HG02852 (cell line): ENCODE results near the gene PACRG.

Source experiments
- ATAC-seq: cut with Tn5 transposase; IDR thresholded peaks from one replicate; pipeline ENCODE4 v1.9.1; 2021; ENCODE audit warnings: mild to moderate bottlenecking, moderate library complexity; ENCODE audit not compliant: unreplicated experiment

The PACRG gene

GRCh38 chr6:162998777-162999176 lies 271.0 kb downstream of the PACRG start:
- no peak for ATAC-seq

DNA sequence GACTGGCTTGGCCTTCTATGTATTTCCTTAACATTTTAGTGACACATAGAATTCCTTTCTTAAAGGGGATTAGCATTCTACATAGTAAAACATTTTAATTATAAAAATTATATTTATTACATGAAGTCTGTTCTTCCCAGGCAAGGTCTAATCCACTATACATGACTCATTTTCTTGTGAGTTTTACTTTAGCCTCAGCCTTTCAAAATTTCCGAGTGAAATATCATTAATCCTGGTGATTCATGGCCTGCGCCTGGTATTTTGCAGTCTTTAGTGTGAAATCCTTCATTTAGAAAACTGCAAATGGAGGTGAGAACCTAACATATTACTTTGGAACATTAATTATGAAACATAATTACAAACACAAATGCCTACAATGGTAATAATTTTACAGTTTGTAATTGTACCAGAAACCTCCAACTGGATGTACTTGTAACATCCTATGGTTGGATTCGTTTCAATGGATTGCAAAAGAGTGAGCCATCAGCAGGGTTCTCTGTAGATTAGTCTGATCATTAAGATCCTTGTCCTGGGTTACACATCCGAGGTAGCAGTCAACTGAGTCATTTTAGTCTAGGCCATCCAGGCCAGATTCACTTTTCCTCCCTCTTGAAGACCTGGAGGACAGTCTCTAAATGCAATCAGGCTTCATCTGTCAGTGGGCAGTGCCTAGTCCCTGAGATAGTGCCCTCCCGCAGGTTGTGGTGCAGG lies 272.0 kb downstream of the PACRG start:
- no peak for ATAC-seq

DNA sequence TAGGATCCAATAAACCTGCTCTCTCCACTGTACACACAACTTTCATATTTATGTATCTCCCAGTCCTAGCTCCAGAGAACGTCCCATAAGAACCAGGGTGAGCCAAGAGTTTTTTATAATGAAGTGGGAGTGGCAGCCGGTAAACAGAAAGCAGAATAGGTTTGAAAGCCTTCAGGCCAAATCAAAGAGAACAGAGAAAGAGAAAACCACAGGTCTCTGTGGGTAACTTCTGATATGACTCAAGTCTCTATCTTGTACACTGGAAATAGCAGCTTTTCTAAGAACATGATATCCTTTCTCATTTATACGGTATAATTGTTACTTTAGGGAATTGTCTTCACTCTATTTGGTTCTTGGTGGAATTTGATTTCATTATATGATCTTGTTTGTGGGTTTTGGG lies 273.6 kb downstream of the PACRG start:
- peak; percentile 99 for ATAC-seq

GRCh38 chr6:163008186-163008585 lies 280.4 kb downstream of the PACRG start:
- ATAC-seq = no peak

DNA sequence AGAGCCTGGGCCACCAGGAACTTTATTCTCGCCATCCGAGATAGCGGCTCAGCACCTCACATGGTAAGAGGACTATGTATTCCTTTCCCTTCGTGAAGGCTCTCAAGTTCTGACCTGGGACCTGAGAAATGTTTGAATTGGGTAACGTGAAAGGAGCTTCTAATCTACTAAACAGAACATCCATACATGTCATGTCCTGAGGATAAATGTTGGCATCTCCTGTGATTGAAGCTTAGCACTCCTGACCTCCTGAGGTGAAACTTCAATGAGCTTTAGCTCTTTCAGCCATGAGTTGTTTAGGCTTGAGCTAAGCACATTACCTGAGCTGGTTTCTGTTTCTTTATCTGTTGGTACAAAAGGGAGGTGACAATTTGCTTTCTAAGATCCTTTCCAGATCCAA lies 280.9 kb downstream of the PACRG start:
- ATAC-seq = no peak

- ATAC-seq = no peak
These were observed 282.4 kb downstream of the PACRG start for GRCh38 chr6:163010145-163010544.

- no peak for ATAC-seq
These were observed 287.0 kb downstream of the PACRG start for GRCh38 chr6:163014736-163015135.

GRCh38 chr6:163017801-163018200 lies 290.0 kb downstream of the PACRG start:
- no peak for ATAC-seq

GRCh38 chr6:163019926-163020325 lies 292.2 kb downstream of the PACRG start:
- ATAC-seq = no peak

GRCh38 chr6:163021054-163021453 lies 293.3 kb downstream of the PACRG start:
- ATAC-seq = no peak

GRCh38 chr6:163023700-163024099 lies 295.9 kb downstream of the PACRG start:
- no peak for ATAC-seq

DNA sequence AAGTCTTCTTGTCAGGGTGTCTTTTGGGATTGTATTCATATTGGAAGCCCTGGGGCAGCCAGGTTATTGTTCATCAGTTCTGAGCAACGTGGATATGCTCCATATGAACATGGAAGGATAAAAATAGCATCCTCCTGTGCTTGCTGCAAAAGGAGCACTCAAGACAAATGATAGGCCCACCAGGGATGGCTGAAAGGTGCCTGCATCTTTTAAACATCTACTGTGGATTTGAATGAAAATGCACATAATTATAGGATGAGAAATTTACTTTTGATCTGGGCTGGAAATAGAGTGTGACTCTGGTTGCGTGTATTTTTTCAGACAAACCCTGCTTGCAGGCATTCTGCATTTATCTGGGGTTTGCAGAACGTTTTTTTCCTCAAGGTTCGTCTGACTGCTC lies 299.1 kb downstream of the PACRG start:
- ATAC-seq = no peak

DNA sequence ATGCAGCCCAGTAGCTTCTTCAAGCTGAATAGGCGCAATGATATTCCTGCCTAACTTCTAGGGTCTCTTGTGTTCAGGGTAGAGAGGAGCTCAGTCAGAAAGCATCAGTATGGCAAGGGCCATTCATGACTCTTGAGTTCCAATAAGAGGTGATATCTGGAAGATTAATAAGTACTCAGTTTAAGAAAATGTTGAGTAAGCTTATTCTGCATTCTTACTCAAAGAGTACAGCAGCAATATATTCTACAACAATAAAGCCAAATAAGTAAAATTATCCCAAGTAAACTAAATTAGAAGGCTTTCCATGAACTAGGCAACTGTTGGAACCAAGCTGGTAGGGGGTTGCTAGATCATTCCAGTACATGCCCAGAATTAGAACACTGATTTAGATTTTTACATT lies 303.2 kb downstream of the PACRG start:
- ATAC-seq = no peak

DNA sequence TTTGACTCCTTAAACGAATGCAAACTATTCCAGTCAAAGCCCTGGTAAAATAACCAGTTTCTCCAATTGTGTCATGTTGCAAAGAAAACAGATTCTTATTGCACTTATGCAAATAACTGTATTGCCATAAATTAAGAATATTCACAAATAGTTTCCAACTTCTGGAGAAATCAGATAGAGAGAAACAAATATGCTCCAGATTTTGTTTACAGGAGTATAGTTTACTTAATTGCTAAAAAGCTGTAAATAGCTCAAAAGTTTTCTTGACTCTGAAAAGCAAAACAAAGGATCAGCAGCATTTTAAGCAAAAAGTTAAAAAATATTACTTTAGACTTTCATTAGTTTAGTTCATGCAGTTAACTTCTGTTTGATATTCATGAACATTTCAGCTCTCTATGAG lies 304.2 kb downstream of the PACRG start:
- no peak for ATAC-seq

DNA sequence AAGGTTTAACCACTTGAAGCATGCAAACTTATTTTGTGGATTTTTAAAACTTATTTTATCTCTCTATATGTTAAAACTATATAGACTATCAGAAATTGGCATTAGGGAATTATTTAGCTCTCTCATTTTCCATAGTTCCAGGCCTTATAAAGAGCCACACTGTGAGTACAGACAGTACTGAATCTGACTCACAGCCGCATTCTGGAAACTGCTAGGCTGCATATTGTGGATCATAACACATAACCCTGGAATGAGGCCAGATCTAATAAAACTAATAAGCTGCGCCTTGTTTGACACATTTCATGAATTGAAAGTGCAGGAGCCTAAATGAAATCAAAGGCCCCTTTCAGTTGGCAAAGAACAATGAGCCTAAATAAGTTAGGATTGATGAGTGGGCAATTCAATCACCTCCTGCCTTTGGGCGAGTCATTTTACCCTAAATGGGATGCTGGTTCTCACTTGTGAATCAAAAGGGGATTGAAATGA lies 308.4 kb downstream of the PACRG start:
- no peak for ATAC-seq

DNA sequence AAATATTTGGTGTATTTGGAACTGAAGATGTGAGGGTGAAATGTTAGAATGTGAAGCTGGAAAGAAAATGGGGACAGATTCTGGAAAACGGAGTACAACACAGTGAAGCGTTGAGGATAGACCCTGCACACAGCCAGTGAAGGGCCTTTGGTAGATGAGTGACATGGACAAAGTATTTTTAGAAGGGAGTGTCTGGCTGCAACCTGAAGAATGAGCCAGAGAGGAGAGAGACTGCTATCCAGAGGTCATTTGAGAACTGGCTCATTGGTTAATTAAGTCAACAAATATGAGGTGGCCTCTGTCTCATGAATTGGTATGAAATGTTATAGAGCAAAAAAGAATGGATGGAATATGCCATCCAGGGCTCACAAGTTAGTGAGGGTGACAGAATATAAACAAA lies 310.5 kb downstream of the PACRG start:
- no peak for ATAC-seq

- no peak for ATAC-seq
These were observed 320.6 kb downstream of the PACRG start for GRCh38 chr6:163048345-163048744.

DNA sequence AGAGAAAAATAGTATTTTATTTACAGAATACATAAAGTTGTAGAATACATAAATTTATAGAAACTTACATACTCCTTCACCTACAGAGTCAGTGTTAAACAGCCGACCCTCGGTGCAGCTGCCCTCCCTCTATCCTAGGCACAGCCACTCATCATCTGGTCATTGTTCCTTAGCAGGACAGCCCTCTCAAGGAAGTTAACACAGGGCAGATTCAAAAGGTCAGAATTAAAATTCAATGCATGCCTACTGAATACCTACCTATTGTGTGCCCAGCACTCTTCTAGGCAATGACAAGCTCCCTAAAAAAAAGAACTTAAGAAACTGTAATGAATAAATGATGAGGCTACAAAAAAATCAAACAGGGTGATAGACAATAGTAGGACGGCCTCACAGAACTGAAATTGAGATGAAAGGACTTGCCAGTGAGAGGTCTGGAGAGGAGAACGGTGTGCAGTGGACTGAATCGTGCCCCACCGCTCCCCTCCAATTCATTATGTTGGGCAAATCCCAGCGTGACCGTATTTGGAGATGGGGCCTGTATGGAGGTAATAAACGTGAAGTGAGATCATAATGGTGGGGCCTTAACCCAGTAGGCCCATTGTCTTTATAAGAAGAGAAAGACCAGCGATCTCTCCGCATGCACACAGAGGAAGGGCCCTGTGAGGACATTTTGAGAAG lies 326.0 kb downstream of the PACRG start:
- no peak for ATAC-seq

- ATAC-seq = no peak
These were observed 326.9 kb downstream of the PACRG start for GRCh38 chr6:163054641-163055040.

GRCh38 chr6:163057260-163057659 lies 329.5 kb downstream of the PACRG start:
- ATAC-seq = no peak

DNA sequence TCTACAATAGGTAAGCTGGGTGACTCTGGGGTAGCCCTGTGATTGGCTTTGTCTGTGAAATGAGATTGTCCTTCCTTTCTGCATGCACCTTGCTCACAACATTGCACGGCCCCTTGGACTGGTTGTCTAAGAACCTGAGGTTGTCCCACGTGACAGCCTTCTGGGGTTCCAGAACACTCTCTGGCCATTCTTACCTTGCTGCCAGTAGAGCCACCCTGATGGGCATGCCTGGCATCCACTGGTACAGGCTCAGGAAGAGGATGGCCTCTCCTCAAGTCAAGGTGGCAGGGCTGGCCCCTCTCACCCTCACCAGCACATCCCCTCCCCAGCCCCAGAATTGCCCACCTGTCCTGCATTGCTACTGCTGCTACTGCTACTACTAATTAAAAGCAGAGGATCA lies 335.0 kb downstream of the PACRG start:
- ATAC-seq = no peak

DNA sequence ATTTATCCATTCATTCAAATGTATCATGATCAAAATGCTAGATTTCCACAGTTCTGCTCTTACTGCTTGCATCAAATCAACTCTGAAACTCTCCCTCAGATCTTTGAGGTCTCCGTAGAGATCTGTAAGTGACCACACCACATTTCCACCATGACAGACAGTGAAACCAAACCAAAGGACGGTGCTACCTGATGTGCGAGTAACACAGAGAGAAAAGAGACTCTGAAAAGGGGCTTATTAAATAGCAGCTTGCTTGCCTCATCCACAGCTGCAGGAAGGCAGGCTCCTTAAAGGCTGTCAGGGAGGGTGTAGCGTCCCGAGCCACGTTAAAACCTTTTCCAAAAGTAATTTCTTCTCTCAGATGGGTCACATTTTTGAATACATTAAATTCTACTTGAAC lies 335.8 kb downstream of the PACRG start:
- no peak for ATAC-seq

GRCh38 chr6:163064397-163064796 lies 336.6 kb downstream of the PACRG start:
- no peak for ATAC-seq
